HUDEP-2 (cell line): Measurements from ENCODE around the gene UBL5.

Experiments used
- DNase-seq, 76 experiments: peaks; one replicate each; lab custom pipeline; 2025; ENCODE audit not compliant: unreplicated experiment in 76 of 76; lab: John Stamatoyannopoulos, UW

Gene UBL5

GRCh38 chr19:9848762-9849161 lies 21.0 kb downstream of the UBL5 start:
- DNase-seq, result no peak

GRCh38 chr19:9849791-9850190 lies 22.1 kb downstream of the UBL5 start:
- DNase-seq, result no peak

- no peak for DNase-seq
Observed at GRCh38 chr19:9850235-9850959, 22.7 kb downstream of the UBL5 start.

- no peak for DNase-seq
Observed at GRCh38 chr19:9854282-9854846, 26.6 kb downstream of the UBL5 start.

- no peak for DNase-seq
Observed at GRCh38 chr19:9856609-9857008, 28.9 kb downstream of the UBL5 start.

GRCh38 chr19:9857076-9857721 lies 29.5 kb downstream of the UBL5 start:
- DNase-seq, result no peak

GRCh38 chr19:9857920-9858746 lies 30.4 kb downstream of the UBL5 start:
- peak in 8 of 76 experiments; percentile 2 to 31 (median 16) for DNase-seq

GRCh38 chr19:9858766-9859165 lies 31.0 kb downstream of the UBL5 start:
- no peak for DNase-seq

GRCh38 chr19:9860407-9860806 lies 32.7 kb downstream of the UBL5 start:
- DNase-seq, result no peak

- no peak for DNase-seq
Observed at GRCh38 chr19:9861503-9861902, 33.8 kb downstream of the UBL5 start.

GRCh38 chr19:9862938-9863337 lies 35.2 kb downstream of the UBL5 start:
- no peak for DNase-seq

GRCh38 chr19:9863759-9864158 lies 36.0 kb downstream of the UBL5 start:
- no peak for DNase-seq

- DNase-seq, result no peak
Observed at GRCh38 chr19:9865732-9866501, 38.2 kb downstream of the UBL5 start.

- no peak for DNase-seq
Observed at GRCh38 chr19:9868983-9869617, 41.4 kb downstream of the UBL5 start.

GRCh38 chr19:9871626-9872338 lies 44.1 kb downstream of the UBL5 start:
- DNase-seq, result no peak

GRCh38 chr19:9872618-9873242 lies 45.0 kb downstream of the UBL5 start:
- no peak for DNase-seq

- DNase-seq, result no peak
Observed at GRCh38 chr19:9875031-9875627, 47.4 kb downstream of the UBL5 start.

GRCh38 chr19:9875796-9876195 lies 48.1 kb downstream of the UBL5 start:
- DNase-seq, result no peak
